ENCODE results near the gene L1CAM. TPM values are rescaled to one million over a fixed set of nuclear protein-coding genes. Genes with fewer than 3 reads are reported as not detected.

Gene L1CAM
- total and polyA plus RNA-seq, 2 experiments from 2014 or later, result 0.86 to 1.5 TPM

DNA sequence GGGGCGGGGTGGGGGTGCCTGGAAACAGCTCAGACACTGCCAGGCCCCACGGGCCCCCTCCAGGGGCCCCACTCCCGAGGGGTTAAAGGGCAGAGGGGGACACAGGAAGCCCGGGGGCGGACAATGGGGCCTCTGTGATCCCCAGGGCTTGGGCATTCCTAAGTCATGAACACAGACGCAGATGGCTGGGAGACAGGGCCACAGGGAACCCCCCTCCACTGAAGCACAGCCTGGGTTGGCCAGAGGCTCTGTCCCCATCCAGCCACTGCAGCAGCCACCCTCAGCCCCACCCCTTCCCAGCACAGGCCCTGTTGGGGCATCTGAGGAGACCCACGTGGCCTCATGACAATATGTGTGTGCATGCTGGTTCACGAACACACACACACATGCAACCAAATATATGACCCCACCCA is 3.9 kb downstream of the L1CAM start:
- no peak overlapping the region for H3K4me3 ChIP-seq
- no peaks in the 10 kb centered on the region for H3K36me3 ChIP-seq
- TF ChIP-seq, protein P1, sequence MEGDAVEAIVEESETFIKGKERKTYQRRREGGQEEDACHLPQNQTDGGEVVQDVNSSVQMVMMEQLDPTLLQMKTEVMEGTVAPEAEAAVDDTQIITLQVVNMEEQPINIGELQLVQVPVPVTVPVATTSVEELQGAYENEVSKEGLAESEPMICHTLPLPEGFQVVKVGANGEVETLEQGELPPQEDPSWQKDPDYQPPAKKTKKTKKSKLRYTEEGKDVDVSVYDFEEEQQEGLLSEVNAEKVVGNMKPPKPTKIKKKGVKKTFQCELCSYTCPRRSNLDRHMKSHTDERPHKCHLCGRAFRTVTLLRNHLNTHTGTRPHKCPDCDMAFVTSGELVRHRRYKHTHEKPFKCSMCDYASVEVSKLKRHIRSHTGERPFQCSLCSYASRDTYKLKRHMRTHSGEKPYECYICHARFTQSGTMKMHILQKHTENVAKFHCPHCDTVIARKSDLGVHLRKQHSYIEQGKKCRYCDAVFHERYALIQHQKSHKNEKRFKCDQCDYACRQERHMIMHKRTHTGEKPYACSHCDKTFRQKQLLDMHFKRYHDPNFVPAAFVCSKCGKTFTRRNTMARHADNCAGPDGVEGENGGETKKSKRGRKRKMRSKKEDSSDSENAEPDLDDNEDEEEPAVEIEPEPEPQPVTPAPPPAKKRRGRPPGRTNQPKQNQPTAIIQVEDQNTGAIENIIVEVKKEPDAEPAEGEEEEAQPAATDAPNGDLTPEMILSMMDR (IDR thresholded peaks at IDR 0.05; ENCODE audit: low read depth, low read length), result no peak
- H3K9me3 ChIP-seq (ENCODE audit: low read depth), result no peaks in the 10 kb centered on the region
- DNase-seq (ENCODE audit: low read depth in 1 of 2, low spot score in 1 of 2), result no peak
- peaks cover 26% of the 10 kb centered on the region for H3K27me3 ChIP-seq
- H3K27ac ChIP-seq, result no peak overlapping the region
- no peaks in the 10 kb centered on the region for H3K4me1 ChIP-seq (ENCODE audit: low read depth)

DNA sequence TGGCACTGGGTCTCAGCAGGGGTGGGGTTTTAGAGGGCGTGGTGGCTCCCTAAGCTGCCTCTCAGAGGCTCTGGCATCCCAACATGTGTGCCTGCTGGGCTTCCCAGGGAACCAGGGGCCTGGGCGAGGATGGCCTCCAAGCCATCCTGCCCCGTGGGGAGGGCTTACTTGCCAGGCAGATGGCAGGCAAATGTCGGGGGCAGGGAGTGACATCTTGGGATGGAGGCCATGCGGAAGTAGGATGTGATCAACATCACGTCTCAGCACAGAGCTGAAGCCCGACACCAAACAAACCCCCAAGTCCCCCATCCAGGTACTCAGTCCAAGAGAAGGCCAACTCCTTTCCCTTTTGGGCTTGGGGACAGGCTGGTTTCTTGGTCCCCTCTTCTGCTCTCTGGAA is 4.7 kb downstream of the L1CAM start:
- H3K27me3 ChIP-seq, result peaks cover 18% of the 10 kb centered on the region
- TF ChIP-seq, protein P1 (IDR thresholded peaks at IDR 0.05; ENCODE audit: low read depth, low read length), result no peak
- no peak overlapping the region for H3K4me3 ChIP-seq
- no peak for DNase-seq (ENCODE audit: low read depth in 1 of 2, low spot score in 1 of 2)
- no peak overlapping the region for H3K27ac ChIP-seq
- H3K36me3 ChIP-seq, result no peaks in the 10 kb centered on the region
- no peaks in the 10 kb centered on the region for H3K4me1 ChIP-seq (ENCODE audit: low read depth)
- no peaks in the 10 kb centered on the region for H3K9me3 ChIP-seq (ENCODE audit: low read depth)

DNA sequence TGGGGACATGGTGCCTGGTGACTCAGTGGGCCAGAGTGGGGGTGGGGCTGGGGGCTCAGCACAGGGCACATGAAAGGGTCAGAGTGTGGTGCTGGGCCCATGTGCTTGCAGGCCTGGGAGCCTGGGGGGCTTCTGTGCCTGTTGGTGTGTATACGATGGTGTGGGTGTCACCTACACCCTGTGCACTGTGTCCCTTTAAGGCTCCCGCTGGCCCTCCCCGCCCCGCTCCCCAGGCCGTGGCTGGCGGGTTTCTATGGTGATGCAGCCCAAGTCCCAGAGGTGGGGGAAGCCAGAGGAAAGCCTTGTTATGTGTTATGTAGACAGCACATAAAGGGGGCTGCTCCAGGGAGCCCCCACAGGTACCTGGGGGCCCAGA is 5.5 kb downstream of the L1CAM start:
- Histone ChIP-seq H3K36me3 (no peaks in the 10 kb centered on the region), H3K27me3 (peaks cover 12% of the 10 kb centered on the region), H3K4me1 (ENCODE audit: low read depth) (no peaks in the 10 kb centered on the region), H3K27ac (no peak overlapping the region), H3K4me3 (no peak overlapping the region), H3K9me3 (ENCODE audit: low read depth) (no peaks in the 10 kb centered on the region)
- TF ChIP-seq, protein P1 (IDR thresholded peaks at IDR 0.05; ENCODE audit: low read depth, low read length), result no peak
- DNase-seq (ENCODE audit: low read depth in 1 of 2, low spot score in 1 of 2), result no peak

DNA sequence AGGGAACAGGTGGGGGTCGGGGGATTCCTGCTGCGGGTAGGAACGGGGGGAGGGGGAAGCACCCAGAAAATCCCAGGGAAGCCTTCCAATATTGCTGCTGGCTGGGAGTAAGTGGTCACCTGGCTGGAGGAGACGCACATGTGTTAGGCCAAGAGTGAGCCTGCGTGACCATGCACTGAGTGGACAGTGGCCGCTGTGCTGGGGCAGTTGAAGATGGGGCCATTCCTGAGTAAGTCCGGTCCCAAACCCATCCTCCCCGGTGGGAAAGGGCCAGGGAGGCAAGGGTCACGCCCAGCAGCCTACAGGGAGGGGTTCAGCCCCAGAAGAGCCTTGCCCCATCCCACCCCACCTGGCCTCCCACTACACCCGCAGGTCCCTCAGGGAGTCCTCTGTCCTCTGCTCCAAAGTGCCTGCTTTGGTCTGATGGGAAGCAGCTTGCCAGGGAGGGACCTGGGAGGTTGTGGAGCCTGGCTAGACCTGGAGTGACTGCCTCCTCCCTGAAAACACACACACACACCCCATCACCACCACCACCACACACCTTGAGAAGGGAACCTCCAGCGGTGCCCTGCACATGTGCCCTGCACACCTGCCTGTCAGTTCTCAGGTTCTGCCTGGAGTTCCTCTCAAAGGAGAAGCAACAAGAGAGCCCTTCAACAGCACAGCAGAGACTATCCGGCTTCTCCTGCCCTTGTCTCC is 6.1 kb downstream of the L1CAM start:
- H3K36me3 ChIP-seq, result no peaks in the 10 kb centered on the region
- TF ChIP-seq, protein P1 (IDR thresholded peaks at IDR 0.05; ENCODE audit: low read depth, low read length), result no peak
- no peak overlapping the region for H3K27ac ChIP-seq
- H3K27me3 ChIP-seq, result peaks cover 7% of the 10 kb centered on the region
- no peak overlapping the region for H3K4me3 ChIP-seq
- no peaks in the 10 kb centered on the region for H3K9me3 ChIP-seq (ENCODE audit: low read depth)
- no peaks in the 10 kb centered on the region for H3K4me1 ChIP-seq (ENCODE audit: low read depth)
- no peak for DNase-seq (ENCODE audit: low read depth in 1 of 2, low spot score in 1 of 2)

DNA sequence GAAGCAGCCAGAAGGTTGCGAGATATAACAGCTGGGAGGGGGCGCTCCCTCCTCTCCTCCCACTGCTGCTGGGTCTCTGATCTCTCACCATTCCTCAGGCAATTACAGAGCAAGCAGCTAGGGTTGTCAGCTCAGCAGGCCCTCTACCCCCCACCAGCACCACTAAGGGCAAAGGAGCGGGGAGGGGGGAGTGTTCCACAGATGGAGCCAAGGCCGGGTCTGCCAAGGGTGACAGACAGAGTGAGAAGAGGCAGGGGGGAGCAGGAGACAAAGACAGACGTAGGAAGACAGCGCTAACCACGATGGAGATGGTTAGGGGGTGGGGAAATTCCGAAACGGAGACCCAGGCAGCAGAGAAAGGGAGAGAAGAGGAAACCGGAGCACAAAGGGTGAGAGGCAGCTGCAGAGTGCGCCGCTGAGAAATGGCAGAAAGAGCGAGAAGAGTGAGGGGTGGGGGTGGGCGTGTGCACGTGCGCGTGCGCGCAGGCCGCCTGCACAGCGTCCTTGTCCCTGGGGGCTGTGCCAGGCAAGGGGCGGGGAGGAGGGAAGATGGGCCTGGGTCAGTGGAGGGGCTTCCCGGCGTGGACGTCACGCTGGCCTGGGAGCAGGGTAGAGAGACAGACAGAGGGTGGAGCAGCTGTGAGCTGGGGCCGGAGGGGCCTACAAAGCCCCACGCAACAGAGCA is 6.9 kb downstream of the L1CAM start:
- no peaks in the 10 kb centered on the region for H3K36me3 ChIP-seq
- DNase-seq (ENCODE audit: low read depth in 1 of 2, low spot score in 1 of 2), result peak in 1 of 2 donors; percentile 12
- H3K27ac ChIP-seq, result no peak overlapping the region
- no peaks in the 10 kb centered on the region for H3K9me3 ChIP-seq (ENCODE audit: low read depth)
- TF ChIP-seq, protein P1 (IDR thresholded peaks at IDR 0.05; ENCODE audit: low read depth, low read length), result no peak
- H3K4me3 ChIP-seq, result no peak overlapping the region
- H3K27me3 ChIP-seq, result peaks cover 1% of the 10 kb centered on the region
- H3K4me1 ChIP-seq (ENCODE audit: low read depth), result no peaks in the 10 kb centered on the region
